Measurements from ENCODE around the gene VDAC1.

DNA sequence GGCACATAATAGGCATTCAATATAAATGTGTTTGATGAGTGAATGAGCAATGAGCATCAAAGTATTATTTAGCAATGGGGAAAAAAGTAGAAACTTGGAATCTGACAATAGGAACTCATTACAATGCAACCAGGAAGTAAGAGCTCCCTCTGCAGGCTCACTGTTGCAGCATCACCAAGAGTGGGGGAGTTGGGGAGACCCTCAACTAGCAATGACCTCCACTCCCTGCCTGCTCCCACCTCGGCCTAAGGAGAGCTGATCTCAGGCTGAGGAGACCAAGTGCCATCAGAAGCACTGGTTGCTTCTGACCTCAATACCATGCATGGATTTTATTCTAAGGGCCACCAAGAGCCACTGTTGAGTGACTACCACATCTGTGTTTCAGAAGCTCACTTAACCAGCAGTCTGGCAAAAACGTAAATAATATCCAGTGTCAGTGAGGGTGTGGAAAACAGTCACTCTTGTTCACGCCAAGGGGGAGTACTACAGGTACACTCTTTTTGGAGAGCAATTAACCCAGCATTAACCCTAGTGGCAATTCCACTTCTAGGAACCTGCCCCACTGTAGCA lies 8.0 kb downstream of the VDAC1 start:
- TF ChIP-seq, protein P1, sequence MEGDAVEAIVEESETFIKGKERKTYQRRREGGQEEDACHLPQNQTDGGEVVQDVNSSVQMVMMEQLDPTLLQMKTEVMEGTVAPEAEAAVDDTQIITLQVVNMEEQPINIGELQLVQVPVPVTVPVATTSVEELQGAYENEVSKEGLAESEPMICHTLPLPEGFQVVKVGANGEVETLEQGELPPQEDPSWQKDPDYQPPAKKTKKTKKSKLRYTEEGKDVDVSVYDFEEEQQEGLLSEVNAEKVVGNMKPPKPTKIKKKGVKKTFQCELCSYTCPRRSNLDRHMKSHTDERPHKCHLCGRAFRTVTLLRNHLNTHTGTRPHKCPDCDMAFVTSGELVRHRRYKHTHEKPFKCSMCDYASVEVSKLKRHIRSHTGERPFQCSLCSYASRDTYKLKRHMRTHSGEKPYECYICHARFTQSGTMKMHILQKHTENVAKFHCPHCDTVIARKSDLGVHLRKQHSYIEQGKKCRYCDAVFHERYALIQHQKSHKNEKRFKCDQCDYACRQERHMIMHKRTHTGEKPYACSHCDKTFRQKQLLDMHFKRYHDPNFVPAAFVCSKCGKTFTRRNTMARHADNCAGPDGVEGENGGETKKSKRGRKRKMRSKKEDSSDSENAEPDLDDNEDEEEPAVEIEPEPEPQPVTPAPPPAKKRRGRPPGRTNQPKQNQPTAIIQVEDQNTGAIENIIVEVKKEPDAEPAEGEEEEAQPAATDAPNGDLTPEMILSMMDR (IDR thresholded peaks at IDR 0.05; ENCODE audit: extremely low read depth in 1 of 2, insufficient read depth in 1 of 2, low read depth in 1 of 2, low read length in 2 of 2), result peak; percentile 53 to 57
- TF ChIP-seq EZH2 (IDR thresholded peaks at IDR 0.05; ENCODE audit: borderline replicate concordance, low read depth, low read length, severe bottlenecking) (no peak), POLR2A (IDR thresholded peaks at IDR 0.05; ENCODE audit: low read depth, low read length) (no peak), GATA2 (IDR thresholded peaks at IDR 0.05; ENCODE audit: insufficient read depth, insufficient read length, low read depth, low read length) (no peak), MYC (IDR thresholded peaks at IDR 0.05; ENCODE audit: low read depth, low read length) (no peak)

All from endothelial cell of umbilical vein (primary cell).